OCI-LY7 (cell line): Measurements from ENCODE around the gene SPATA12. TPM values are rescaled to one million over a fixed set of nuclear protein-coding genes. Genes with fewer than 3 reads are reported as not detected.

Experiments
- BruUV-seq: library from RNA; stranded (reverse); fragments of 400-500 nt; replicated peaks from 2 replicates; lab custom pipeline; 2021; lab: Mats Ljungman, UMichigan
- CTCF ChIA-PET: fragments of 300-600 bp; sonication (Branson Sonifier 250); formaldehyde crosslinking; loops from one replicate; lab custom pipeline; 2022; ENCODE audit warnings: antibody characterized with exemption; ENCODE audit not compliant: unreplicated experiment; lab: Charles Lee
- POLR2A ChIA-PET: fragments of 300-600 bp; sonication (Branson Sonifier 250); formaldehyde crosslinking; loops from one replicate; lab custom pipeline; 2022; ENCODE audit warnings: antibody characterized with exemption; lab: Charles Lee
- DNase-seq: peaks from one replicate; pipeline ENCODE4 v3.0.0-alpha.2; 2015; ENCODE audit warnings: low spot score
- H2AFZ ChIP-seq: fragments of 200-600 bp; sonication (generic), shearing (Covaris generic); 2 replicates; pipeline ENCODE4 v1.6.1; 2014; ENCODE audit warnings: mild to moderate bottlenecking, antibody characterized with exemption, low read length, moderate library complexity
- H3K27ac ChIP-seq: fragments of 200-600 bp; sonication (generic); 2 replicates; pipeline ENCODE4 v1.5.1; 2014; ENCODE audit warnings: mixed run types, low read depth, mild to moderate bottlenecking, moderate library complexity, low read length, inconsistent platforms; ENCODE audit not compliant: poor library complexity, severe bottlenecking
- H3K36me3 ChIP-seq: fragments of 200-600 bp; sonication (generic); 2 replicates; pipeline ENCODE4 v1.6.1; 2014; ENCODE audit warnings: mild to moderate bottlenecking, antibody characterized with exemption, low read length, moderate library complexity, mixed read lengths; ENCODE audit not compliant: insufficient read depth
- H3K4me1 ChIP-seq: fragments of 200-600 bp; sonication (generic); 2 replicates; pipeline ENCODE4 v1.5.1; 2014; ENCODE audit warnings: mild to moderate bottlenecking, low read length; ENCODE audit not compliant: insufficient read depth, poor library complexity, severe bottlenecking
- H3K4me2 ChIP-seq: fragments of 200-600 bp; sonication (generic); 2 replicates; pipeline ENCODE4 v1.6.1; 2014; ENCODE audit warnings: mild to moderate bottlenecking, low read length
- H3K4me3 ChIP-seq: fragments of 200-600 bp; sonication (generic); 2 replicates; pipeline ENCODE4 v1.5.1; 2014; ENCODE audit warnings: mild to moderate bottlenecking, low read depth, low read length; ENCODE audit not compliant: poor library complexity, severe bottlenecking
- H3K79me2 ChIP-seq: fragments of 200-600 bp; sonication (generic); 2 replicates; pipeline ENCODE4 v1.6.1; 2016; ENCODE audit warnings: low read depth, mild to moderate bottlenecking, low read length, moderate library complexity, mixed read lengths; ENCODE audit not compliant: insufficient read depth
- H3K9me2 ChIP-seq: fragments of 200-600 bp; sonication (generic); 2 replicates; pipeline ENCODE4 v1.6.1; 2016; ENCODE audit warnings: mild to moderate bottlenecking, low read length, mixed read lengths; ENCODE audit not compliant: insufficient read depth
- H3K9me3 ChIP-seq: fragments of 200-600 bp; sonication (generic); 2 replicates; pipeline ENCODE4 v1.6.1; 2014; ENCODE audit warnings: mild to moderate bottlenecking, mixed run types, low read length, mixed read lengths
- H4K20me1 ChIP-seq: fragments of 200-600 bp; sonication (generic); 2 replicates; pipeline ENCODE4 v1.6.1; 2014; ENCODE audit warnings: mild to moderate bottlenecking, antibody characterized with exemption, low read length, moderate library complexity, mixed read lengths; ENCODE audit not compliant: insufficient read depth
- CTCF ChIP-seq: fragments of 200-600 bp; sonication (generic); conservative IDR thresholded peaks from 2 replicates; pipeline ENCODE4 v1.5.1; 2014; ENCODE audit warnings: mild to moderate bottlenecking, antibody characterized with exemption, low read length, moderate library complexity, mixed read lengths
- EZH2phosphoT487 ChIP-seq: fragments of 200-600 bp; sonication (generic); IDR thresholded peaks from 2 replicates; pipeline ENCODE4 v1.6.1; 2018; ENCODE audit warnings: low read depth, borderline replicate concordance, mild to moderate bottlenecking, mixed run types, antibody characterized with exemption, low read length, moderate library complexity, mixed read lengths
- intact Hi-C: fragments of 100-400 bp; cut with micrococcal nuclease; formaldehyde crosslinking; loops from one replicate; pipeline ENCODE4 v1.10.0; 2022; ENCODE audit not compliant: unreplicated experiment
- total RNA-seq, 2 experiments: library from RNA; depleted of rRNA in 1 of 2; stranded (reverse); fragments of >200 nt in 1 of 2; shearing (Covaris generic) in 1 of 2; gene quantifications; 2 replicates each; pipeline ENCODE4 v1.2.3, GENCODE V29; 2014 to 2022

Gene SPATA12
- total RNA-seq, 2 experiments from 2014 or later = 0.13 TPM; not detected in 1

GRCh38 chr3:57078635-57079473, 18.4 kb downstream of the SPATA12 start:
- BruUV-seq = no TSS peak
- intact Hi-C loops = loop anchor here (1.0 to 10.0 kb wide), 6 partner anchors 63 to 397 kb away; partner anchors contain the start of genes ARHGEF3 and TASOR
- Histone ChIP-seq H3K4me3 (peak overlapping the region; percentile 98), H3K9me2 (no peaks in the 10 kb centered on the region), H3K4me1 (peaks cover 56% of the 10 kb centered on the region), H3K36me3 (peaks cover 19% of the 10 kb centered on the region), H3K4me2 (peak overlapping the region; percentile 95), H3K9me3 (no peaks in the 10 kb centered on the region), H3K27ac (peak overlapping the region; percentile 48), H4K20me1 (no peaks in the 10 kb centered on the region), H3K79me2 (peaks cover 12% of the 10 kb centered on the region; the same call in 1 of the 2 replicates), H2AFZ (peak overlapping the region; percentile 88)
- ChIA-PET POLR2A (interaction anchor here (0.5 to 1.5 kb wide), 9 partner anchors 10 to 83 kb away, joined by 3 to 8 read pairs (median 3); no protein-coding TSS in a partner anchor), CTCF (interaction anchor here (1.3 kb wide), 1 partner anchor 83 kb away, joined by 3 read pairs; no protein-coding TSS in a partner anchor)
- DNase-seq = peak; percentile 64
- TF ChIP-seq EZH2phosphoT487 = no peak
- peak; percentile 53; the same call in 1 of the 2 replicates for TF ChIP-seq CTCF

- H3K4me1 ChIP-seq = peaks cover 50% of the 10 kb centered on the region
- ChIA-PET POLR2A (interaction anchor here (0.9 to 1.5 kb wide), 2 partner anchors 11 to 84 kb away, joined by 3 to 4 read pairs; no protein-coding TSS in a partner anchor), CTCF (no interaction called here)
- H2AFZ ChIP-seq = peak overlapping the region; percentile 73; the same call in 1 of the 2 replicates
- H3K27ac ChIP-seq = peak overlapping the region; percentile 6
- peaks cover 19% of the 10 kb centered on the region for H3K36me3 ChIP-seq
- H3K4me3 ChIP-seq = peak overlapping the region; percentile 98
- peak overlapping the region; percentile 95 for H3K4me2 ChIP-seq
- DNase-seq = no peak
- intact Hi-C loops = loop anchor here (1.0 to 10.0 kb wide), 6 partner anchors 63 to 397 kb away; partner anchors contain the start of genes ARHGEF3 and TASOR
- H3K9me3 ChIP-seq = no peaks in the 10 kb centered on the region
- BruUV-seq = no TSS peak
- no peak for TF ChIP-seq EZH2phosphoT487
- TF ChIP-seq CTCF = no peak
- no peaks in the 10 kb centered on the region for H3K9me2 ChIP-seq
- no peaks in the 10 kb centered on the region for H4K20me1 ChIP-seq
- peaks cover 12% of the 10 kb centered on the region; the same call in 1 of the 2 replicates for H3K79me2 ChIP-seq
Observed at GRCh38 chr3:57079474-57079831, 19.0 kb downstream of the SPATA12 start.
